ENCODE data around the gene FAR2.
"Not testable (repeated sequence)": the region's sequence is repeated elsewhere in the genome, so short reads cannot be mapped to it uniquely, and the experiment has no call there.

FAR2 gene

DNA sequence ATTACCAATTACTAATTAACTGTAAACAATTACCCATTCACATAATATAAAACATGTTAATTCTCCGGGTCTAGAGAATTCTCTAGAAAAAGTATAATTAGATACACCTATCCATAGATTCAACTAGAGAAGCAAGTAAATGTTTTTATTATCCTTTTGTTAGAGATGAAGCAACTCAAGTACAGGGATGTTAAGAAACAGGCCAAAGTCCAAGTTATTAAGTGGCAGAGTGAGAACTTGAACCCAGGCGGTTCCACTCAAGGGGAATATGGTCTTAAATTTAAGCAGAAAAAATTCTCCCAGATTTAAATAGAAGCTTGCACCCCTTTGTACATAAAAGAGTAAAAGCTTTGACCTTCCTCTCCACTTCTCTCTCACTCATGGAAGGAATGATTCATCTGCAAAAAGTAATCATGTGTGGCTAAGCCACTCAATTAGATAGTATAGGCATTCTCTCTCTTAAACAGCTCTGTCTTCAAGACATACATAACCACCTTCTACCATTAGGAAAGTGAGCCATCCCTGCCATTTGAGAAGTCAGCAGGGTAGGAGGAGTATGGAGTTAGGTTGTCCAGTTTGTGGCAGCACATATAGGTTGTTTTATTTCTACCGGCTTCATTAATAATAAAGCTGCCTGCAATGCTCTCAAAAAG is 197.8 kb downstream of the FAR2 start:
- DNase-seq = no peak

DNA sequence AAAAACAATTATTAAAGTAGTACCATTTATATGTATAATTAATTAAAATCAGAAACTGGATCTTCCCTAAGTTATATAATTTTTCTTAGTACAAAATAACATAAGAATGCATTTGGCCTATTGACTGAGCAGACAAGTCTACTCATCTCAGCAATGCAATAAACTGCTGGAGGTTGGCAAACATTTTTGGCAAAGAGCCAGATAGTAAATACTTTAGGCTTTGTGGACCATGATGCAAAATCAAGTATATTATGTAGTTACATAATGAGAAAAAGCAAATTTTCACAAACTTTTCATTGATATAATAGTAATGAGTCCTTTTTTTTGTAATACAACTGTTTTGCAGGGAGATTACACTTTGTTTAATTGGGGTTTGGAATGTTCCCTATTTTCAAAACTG is 201.0 kb downstream of the FAR2 start:
- no peak for DNase-seq

- DNase-seq = no peak
Observed at GRCh38 chr12:29354954-29355353, 205.9 kb downstream of the FAR2 start.

DNA sequence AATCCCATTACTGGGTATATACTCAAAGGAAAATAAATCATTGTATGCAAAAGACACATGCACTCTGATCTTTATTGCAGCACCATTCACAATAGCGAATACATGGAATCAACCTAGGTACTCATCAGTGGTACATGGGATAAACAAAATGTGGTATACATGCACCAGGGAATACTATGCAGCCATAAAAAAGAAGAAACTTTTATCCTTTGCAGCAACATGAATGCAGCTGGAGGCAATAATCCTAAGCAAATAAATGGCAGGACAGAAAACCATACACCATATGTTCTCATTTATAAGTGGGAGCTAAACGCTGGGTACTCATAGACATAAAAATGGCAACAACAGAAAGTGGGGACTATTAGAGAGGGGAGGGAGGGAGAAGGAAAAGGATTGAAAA is 216.0 kb downstream of the FAR2 start:
- DNase-seq = no peak

DNA sequence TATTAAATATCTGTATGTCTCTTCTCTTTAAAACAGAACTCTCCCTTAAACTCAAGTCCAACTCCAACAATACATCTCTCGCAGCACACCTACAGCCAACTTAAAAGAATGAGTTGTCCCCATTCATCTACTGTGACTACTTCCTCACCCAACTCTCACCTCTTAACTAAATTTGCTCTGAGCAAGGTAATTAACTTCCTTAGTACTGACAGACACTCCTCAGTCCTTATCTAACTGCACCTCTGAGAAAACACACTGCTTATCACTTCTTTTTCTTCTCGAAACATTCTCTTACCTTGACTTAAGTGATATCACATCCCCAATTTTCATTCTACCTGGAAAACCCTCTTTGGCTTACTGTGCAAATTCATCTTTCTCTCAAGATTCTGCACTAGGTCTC is 224.9 kb downstream of the FAR2 start:
- DNase-seq = no peak

- no peak for DNase-seq
Observed at GRCh38 chr12:29374913-29375312, 225.8 kb downstream of the FAR2 start.

DNA sequence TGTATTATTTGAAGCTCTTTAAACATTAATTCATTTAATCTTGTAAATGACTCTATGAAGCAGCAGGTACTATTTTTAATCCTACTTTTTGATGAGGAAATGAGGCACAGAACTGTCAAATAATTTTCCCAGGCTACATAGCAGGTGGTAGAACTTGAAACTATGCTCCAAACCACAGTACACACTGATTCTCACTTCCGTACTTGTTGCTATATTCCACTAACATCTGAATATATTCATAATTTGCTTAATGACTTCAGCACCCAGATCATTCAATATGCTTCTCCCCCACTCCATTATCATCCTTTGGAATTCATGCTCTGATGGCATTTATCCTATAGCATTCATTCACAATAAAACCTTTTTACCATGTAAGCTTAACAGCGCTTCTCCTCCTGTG is 227.0 kb downstream of the FAR2 start:
- no peak for DNase-seq

- DNase-seq = peak; percentile 96 to 98
Observed at GRCh38 chr12:29380536-29381523, 231.8 kb downstream of the FAR2 start, which contains the start of gene ERGIC2. Gene ERGIC2, minus strand, starts transcription at chr12:29381172. Its CDS starts 9,539 bp downstream, at chr12:29371633.

- no peak for DNase-seq
Observed at GRCh38 chr12:29382251-29382650, 233.2 kb downstream of the FAR2 start.

DNA sequence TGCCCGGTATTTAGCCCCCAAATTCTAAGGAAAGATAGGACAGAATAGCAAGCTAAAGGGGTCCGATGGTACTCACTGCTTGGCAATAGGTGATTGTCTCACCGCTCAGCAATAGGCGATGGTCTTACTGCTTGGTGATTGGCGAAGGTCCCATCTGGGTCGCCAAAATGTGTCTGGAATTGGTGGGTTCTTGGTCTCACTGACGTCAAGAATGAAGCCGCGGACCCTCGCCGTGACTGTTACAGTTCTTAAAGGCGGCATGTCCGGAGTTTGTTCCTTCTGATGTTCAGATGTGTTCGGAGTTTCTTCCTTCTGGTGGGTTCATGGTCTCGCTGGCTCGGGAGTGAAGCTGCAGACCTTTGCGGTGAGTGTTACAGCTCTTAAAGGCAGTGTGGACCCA is 236.1 kb downstream of the FAR2 start:
- not testable (repeated sequence) for DNase-seq
